Measurements from ENCODE around the gene RETREG1. TPM values are rescaled to one million over a fixed set of nuclear protein-coding genes. Genes with fewer than 3 reads are reported as not detected.
A peak's percentile ranks its signal among the peaks of the same experiment; 100 is the strongest.

Gene RETREG1, protein sequence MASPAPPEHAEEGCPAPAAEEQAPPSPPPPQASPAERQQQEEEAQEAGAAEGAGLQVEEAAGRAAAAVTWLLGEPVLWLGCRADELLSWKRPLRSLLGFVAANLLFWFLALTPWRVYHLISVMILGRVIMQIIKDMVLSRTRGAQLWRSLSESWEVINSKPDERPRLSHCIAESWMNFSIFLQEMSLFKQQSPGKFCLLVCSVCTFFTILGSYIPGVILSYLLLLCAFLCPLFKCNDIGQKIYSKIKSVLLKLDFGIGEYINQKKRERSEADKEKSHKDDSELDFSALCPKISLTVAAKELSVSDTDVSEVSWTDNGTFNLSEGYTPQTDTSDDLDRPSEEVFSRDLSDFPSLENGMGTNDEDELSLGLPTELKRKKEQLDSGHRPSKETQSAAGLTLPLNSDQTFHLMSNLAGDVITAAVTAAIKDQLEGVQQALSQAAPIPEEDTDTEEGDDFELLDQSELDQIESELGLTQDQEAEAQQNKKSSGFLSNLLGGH
- total RNA-seq: 10 to 100 TPM; 37.4 to 78.3 (median 47.4) TPM
- polyA plus RNA-seq: 100 to 1,000 TPM; 120 to 130 TPM
- 62.3 reads per million, percentile 76 among the genes with 10 or more reads in this experiment for total RNA-seq

DNA sequence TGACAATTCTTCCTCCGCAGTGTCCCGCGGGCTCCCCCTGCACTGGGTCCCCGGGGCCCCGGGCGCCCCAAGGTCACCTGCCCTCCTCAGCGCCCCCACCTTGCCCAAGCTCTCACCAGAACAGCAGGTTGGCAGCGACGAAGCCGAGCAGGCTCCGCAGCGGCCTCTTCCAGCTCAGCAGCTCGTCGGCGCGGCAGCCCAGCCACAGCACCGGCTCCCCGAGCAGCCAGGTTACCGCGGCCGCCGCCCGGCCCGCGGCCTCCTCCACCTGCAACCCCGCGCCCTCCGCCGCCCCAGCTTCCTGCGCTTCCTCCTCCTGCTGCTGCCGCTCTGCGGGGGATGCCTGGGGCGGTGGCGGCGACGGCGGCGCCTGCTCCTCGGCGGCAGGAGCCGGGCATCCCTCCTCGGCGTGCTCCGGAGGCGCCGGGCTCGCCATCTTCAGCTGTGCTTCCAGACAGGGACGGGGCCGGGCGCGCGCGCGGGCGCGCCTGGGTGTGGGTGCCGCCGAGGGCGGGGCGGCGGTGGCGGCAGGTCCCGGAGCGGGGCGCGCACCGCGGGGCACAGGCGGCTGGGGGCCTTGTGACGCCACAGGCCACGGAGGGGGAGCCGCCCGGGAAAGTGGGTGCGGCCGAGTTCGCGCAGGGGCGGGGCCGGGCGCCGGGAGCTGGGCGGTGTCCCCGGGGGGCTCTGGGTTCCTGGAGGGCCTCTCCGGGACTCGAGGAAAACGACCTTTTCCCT lies at the start of gene RETREG1:
TSS of gene RETREG1 (minus strand) at position 462 of the 738 bp plus-strand sequence. CDS start at position 436, 26 bp downstream.
- peak; percentile 84 to 92 (median 91) for DNase-seq
- Mint-ChIP-seq H3K4me1 (peaks cover 32 to 52% (median 44%) of the 10 kb centered on the region in 7 donors), H3K4me3 (peak within 1 kb of the TSS in 6 of 10 donors; percentile 96 to 99 (median 98)), H3K27ac (peak within 1 kb of the TSS in 7 of 9 donors; percentile 92 to 99 (median 99)), H3K9me3 (no peaks in the 10 kb centered on the region), H3K36me3 (peaks cover 5 to 29% (median 17%) of the 10 kb centered on the region in 5 donors), H3K27me3 (no peaks in the 10 kb centered on the region)
- H3K4me1 ChIP-seq (ENCODE audit: control insufficient read depth in 2 of 2, insufficient read depth in 2 of 2, low read length in 2 of 2): peaks cover 10 to 32% of the 10 kb centered on the region in 2 donors
- ATAC-seq: peak; percentile 93
- H3K27ac ChIP-seq (ENCODE audit: low read depth, low read length): peak within 1 kb of the TSS; percentile 98
- no peaks in the 10 kb centered on the region for H3K27me3 ChIP-seq (ENCODE audit: control insufficient read depth in 2 of 2, insufficient read depth in 2 of 2, low read length in 2 of 2)
- peaks cover 0 to 4% (median 0%) of the 10 kb centered on the region in 3 experiments for H3K36me3 ChIP-seq (ENCODE audit: control insufficient read depth in 2 of 3, insufficient read depth in 3 of 3, low read length in 3 of 3)
- ChIA-PET CTCF (interaction anchor here (0.7 to 2.1 kb wide), 4 partner anchors 9 to 85 kb away, joined by 3 to 11 read pairs (median 6); no protein-coding TSS in a partner anchor), POLR2A (interaction anchor here (0.7 to 6.5 kb wide), 16 partner anchors 8 to 158 kb away, joined by 3 to 182 read pairs (median 4); partner anchors contain the start of gene ZNF622)
- intact Hi-C loops (cut with micrococcal nuclease): loop anchor here (1.0 to 10.0 kb wide), 10 partner anchors 10 to 1952 kb away; partner anchors contain the start of genes ZNF622 (in 2 of the 2), ANKH (in 1 of the 2) and OTULIN (in 1 of the 2)
- H3K4me3 ChIP-seq (ENCODE audit: low read length): peak within 1 kb of the TSS; percentile 79
- no peaks in the 10 kb centered on the region for H3K9me3 ChIP-seq (ENCODE audit: control insufficient read depth in 2 of 3, low read length in 3 of 3)

DNA sequence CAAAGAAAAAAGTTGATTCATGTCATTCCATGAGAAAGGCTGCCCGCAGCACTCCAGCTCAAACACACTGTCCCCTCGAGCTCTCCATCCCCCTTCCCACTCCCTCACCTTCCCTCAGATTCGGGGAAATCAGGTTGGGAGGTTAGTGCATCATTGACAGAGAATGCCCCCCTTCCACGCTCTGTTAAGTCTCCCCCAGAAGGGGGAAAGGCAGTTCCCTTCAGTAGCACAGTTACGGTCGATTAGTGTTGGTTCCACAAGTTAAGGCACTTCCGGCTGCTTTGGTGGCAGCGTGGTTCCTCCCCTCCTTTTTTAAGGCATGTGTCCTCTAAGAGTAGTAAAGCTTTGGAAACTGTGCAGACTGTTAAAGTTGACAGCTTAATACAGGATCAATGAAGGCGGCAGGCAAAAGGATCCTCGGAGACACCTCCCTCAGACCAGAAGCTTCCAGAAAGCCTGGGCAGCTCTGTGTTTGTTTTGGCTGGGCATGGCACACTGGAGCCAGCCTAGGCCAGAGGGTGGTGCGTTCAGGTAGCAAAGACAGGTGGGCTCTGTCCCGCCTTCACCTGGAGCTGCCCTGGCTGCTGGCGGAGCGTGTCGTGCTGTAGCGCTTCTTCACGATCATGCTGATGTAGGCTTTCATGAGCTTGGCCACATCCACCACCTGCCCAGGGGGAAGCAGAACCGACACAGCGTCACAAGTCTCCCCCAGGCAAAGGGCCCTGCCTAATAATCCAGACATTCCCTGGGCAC lies 49.5 kb upstream of the RETREG1 start:
- ChIA-PET CTCF (interaction anchor here (0.7 to 4.4 kb wide), 24 partner anchors 8 to 505 kb away, joined by 3 to 16 read pairs (median 4); no protein-coding TSS in a partner anchor), POLR2A (interaction anchor here (1.0 to 4.0 kb wide), 3 partner anchors 37 to 156 kb away, joined by 3 to 22 read pairs (median 3); partner anchors contain the start of gene RETREG1)
- Histone ChIP-seq H3K27ac (ENCODE audit: low read depth, low read length) (no peak overlapping the region), H3K4me1 (ENCODE audit: control insufficient read depth in 2 of 2, insufficient read depth in 2 of 2, low read length in 2 of 2) (no peaks in the 10 kb centered on the region), H3K4me3 (ENCODE audit: low read length) (no peak overlapping the region), H3K9me3 (ENCODE audit: control insufficient read depth in 2 of 3, low read length in 3 of 3) (no peaks in the 10 kb centered on the region), H3K36me3 (ENCODE audit: control insufficient read depth in 2 of 3, insufficient read depth in 3 of 3, low read length in 3 of 3) (no peaks in the 10 kb centered on the region), H3K27me3 (ENCODE audit: control insufficient read depth in 2 of 2, insufficient read depth in 2 of 2, low read length in 2 of 2) (no peaks in the 10 kb centered on the region)
- H3K4me1 Mint-ChIP-seq: peaks cover 1 to 57% (median 29%) of the 10 kb centered on the region in 7 donors
- DNase-seq (peak in 2 of 9 donors; percentile 7 to 49), ATAC-seq (peak; percentile 22)
- H3K9me3 Mint-ChIP-seq: peaks cover 0 to 1% (median 0%) of the 10 kb centered on the region in 11 donors
- H3K27ac Mint-ChIP-seq: peak overlapping the region in 6 of 9 donors; percentile 33 to 84 (median 66)
- H3K27me3 Mint-ChIP-seq: no peaks in the 10 kb centered on the region
- H3K4me3 Mint-ChIP-seq: peak overlapping the region in 5 of 10 donors; percentile 53 to 78 (median 56)
- intact Hi-C loops (cut with micrococcal nuclease): loop anchor here (1.0 to 5.0 kb wide), 7 partner anchors 52 to 210 kb away; partner anchors contain the start of gene ZNF622 (in 1 of the 2)
- no peaks in the 10 kb centered on the region for H3K36me3 Mint-ChIP-seq

DNA sequence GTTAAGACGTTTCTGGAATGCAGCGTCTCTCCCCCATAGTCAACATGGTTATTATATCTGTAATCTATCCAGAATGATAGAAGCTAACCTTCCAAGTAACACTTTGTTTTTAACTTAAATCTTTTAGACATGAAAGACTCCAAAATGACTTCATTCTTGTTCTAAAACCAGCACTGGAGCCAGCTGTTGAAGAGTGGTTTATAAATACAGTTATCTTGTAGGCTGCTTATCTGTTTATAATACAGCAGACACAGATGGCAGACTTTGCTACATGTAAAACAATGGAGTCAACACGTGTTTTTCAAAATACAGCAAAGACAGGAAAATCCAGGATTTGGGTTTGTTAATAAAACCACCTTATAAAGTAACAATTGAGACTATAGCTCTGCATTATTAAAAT lies 48.8 kb upstream of the RETREG1 start:
- H3K4me3 ChIP-seq (ENCODE audit: low read length): no peak overlapping the region
- Mint-ChIP-seq H3K9me3 (peaks cover 0 to 1% (median 0%) of the 10 kb centered on the region in 11 donors), H3K4me1 (peaks cover 3 to 57% (median 28%) of the 10 kb centered on the region in 7 donors), H3K27ac (peak overlapping the region in 2 of 9 donors; percentile 59 to 84), H3K36me3 (no peaks in the 10 kb centered on the region), H3K4me3 (peak overlapping the region in 2 of 10 donors; percentile 26 to 56), H3K27me3 (peaks cover 0 to 3% (median 0%) of the 10 kb centered on the region in 5 donors)
- CTCF ChIA-PET: interaction anchor here (0.7 to 4.4 kb wide), 12 partner anchors 11 to 498 kb away, joined by 3 to 16 read pairs (median 5); no protein-coding TSS in a partner anchor
- H3K27ac ChIP-seq (ENCODE audit: low read depth, low read length): no peak overlapping the region
- no peaks in the 10 kb centered on the region for H3K27me3 ChIP-seq (ENCODE audit: control insufficient read depth in 2 of 2, insufficient read depth in 2 of 2, low read length in 2 of 2)
- POLR2A ChIA-PET: interaction anchor here (1.0 to 4.0 kb wide), 3 partner anchors 36 to 155 kb away, joined by 3 to 22 read pairs (median 3); partner anchors contain the start of gene RETREG1
- no peak for DNase-seq
- ATAC-seq: no peak
- H3K36me3 ChIP-seq (ENCODE audit: control insufficient read depth in 2 of 3, insufficient read depth in 3 of 3, low read length in 3 of 3): no peaks in the 10 kb centered on the region
- intact Hi-C loops (cut with micrococcal nuclease): loop anchor here (5.0 kb wide), 2 partner anchors 98 to 208 kb away; no protein-coding TSS in a partner anchor
- H3K4me1 ChIP-seq (ENCODE audit: control insufficient read depth in 2 of 2, insufficient read depth in 2 of 2, low read length in 2 of 2): no peaks in the 10 kb centered on the region
- H3K9me3 ChIP-seq (ENCODE audit: control insufficient read depth in 2 of 3, low read length in 3 of 3): no peaks in the 10 kb centered on the region

DNA sequence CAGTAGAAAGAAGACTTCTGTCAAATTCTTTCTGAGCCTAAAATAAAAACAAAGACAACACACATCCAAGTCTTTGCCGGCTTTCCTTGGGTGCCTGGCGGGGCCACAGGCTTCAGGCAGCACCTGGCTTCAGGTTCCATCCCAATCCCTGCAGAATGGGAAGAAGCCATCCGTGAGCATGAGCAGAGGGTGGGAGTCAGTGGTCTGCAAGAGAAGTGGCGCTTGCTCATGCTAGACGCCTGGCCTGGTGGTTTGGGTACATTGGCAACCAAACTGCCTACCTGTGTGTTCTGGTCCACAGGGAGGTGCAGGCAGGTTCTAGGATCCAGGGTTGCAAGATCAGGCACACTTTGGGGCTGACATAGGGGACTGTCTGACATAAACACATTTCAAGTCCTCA lies 47.6 kb upstream of the RETREG1 start:
- H3K27ac Mint-ChIP-seq: peak overlapping the region in 1 of 9 donors; percentile 34
- H3K9me3 ChIP-seq (ENCODE audit: control insufficient read depth in 2 of 3, low read length in 3 of 3): no peaks in the 10 kb centered on the region
- H3K36me3 Mint-ChIP-seq: no peaks in the 10 kb centered on the region
- no peak for DNase-seq
- H3K4me1 Mint-ChIP-seq: peaks cover 3 to 57% (median 28%) of the 10 kb centered on the region in 7 donors
- CTCF ChIA-PET: interaction anchor here (1.8 kb wide), 1 partner anchor 37 kb away, joined by 6 read pairs; no protein-coding TSS in a partner anchor
- no peak for ATAC-seq
- no peak overlapping the region for H3K27ac ChIP-seq (ENCODE audit: low read depth, low read length)
- H3K4me3 ChIP-seq (ENCODE audit: low read length): no peak overlapping the region
- H3K27me3 Mint-ChIP-seq: peaks cover 0 to 3% (median 0%) of the 10 kb centered on the region in 5 donors
- peak overlapping the region in 2 of 10 donors; percentile 19 to 56 for H3K4me3 Mint-ChIP-seq
- POLR2A ChIA-PET: interaction anchor here (0.9 kb wide), 1 partner anchor 89 kb away, joined by 3 read pairs; no protein-coding TSS in a partner anchor
- H3K27me3 ChIP-seq (ENCODE audit: control insufficient read depth in 2 of 2, insufficient read depth in 2 of 2, low read length in 2 of 2): no peaks in the 10 kb centered on the region
- H3K4me1 ChIP-seq (ENCODE audit: control insufficient read depth in 2 of 2, insufficient read depth in 2 of 2, low read length in 2 of 2): no peaks in the 10 kb centered on the region
- intact Hi-C loops (cut with micrococcal nuclease): no loop called here
- no peaks in the 10 kb centered on the region for H3K36me3 ChIP-seq (ENCODE audit: control insufficient read depth in 2 of 3, insufficient read depth in 3 of 3, low read length in 3 of 3)
- H3K9me3 Mint-ChIP-seq: peaks cover 0 to 2% (median 0%) of the 10 kb centered on the region in 11 donors

DNA sequence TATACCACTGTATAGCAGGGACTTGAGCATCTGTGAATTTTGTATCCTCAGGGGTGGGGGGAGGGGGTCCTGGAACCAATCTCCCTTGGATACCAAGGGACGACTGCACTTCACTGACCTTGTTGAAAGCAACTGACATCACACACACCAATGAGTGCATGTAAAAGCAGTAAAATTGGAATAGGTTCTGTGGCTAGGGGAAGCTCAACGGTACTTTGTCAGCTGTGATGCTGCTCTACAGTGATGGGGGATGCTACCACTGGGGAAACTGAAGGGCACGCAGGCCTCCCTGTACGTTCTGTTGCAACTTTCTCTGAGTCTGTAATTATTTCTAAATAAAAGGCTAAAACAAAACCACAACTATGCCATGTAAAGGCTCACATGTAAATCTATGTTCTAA lies 47.0 kb upstream of the RETREG1 start:
- no peaks in the 10 kb centered on the region for H3K36me3 Mint-ChIP-seq
- H3K9me3 ChIP-seq (ENCODE audit: control insufficient read depth in 2 of 3, low read length in 3 of 3): no peaks in the 10 kb centered on the region
- intact Hi-C loops (cut with micrococcal nuclease): no loop called here
- H3K9me3 Mint-ChIP-seq: peaks cover 0 to 2% (median 0%) of the 10 kb centered on the region in 11 donors
- ChIA-PET CTCF (interaction anchor here (1.8 kb wide), 1 partner anchor 36 kb away, joined by 6 read pairs; no protein-coding TSS in a partner anchor), POLR2A (interaction anchor here (1.2 kb wide), 1 partner anchor 53 kb away, joined by 3 read pairs; no protein-coding TSS in a partner anchor)
- no peaks in the 10 kb centered on the region for H3K4me1 ChIP-seq (ENCODE audit: control insufficient read depth in 2 of 2, insufficient read depth in 2 of 2, low read length in 2 of 2)
- H3K4me3 Mint-ChIP-seq: peak overlapping the region in 2 of 10 donors; percentile 4 to 34
- DNase-seq (no peak), ATAC-seq (no peak)
- H3K4me3 ChIP-seq (ENCODE audit: low read length): no peak overlapping the region
- H3K4me1 Mint-ChIP-seq: peaks cover 3 to 57% (median 28%) of the 10 kb centered on the region in 7 donors
- no peaks in the 10 kb centered on the region for H3K27me3 ChIP-seq (ENCODE audit: control insufficient read depth in 2 of 2, insufficient read depth in 2 of 2, low read length in 2 of 2)
- no peaks in the 10 kb centered on the region for H3K36me3 ChIP-seq (ENCODE audit: control insufficient read depth in 2 of 3, insufficient read depth in 3 of 3, low read length in 3 of 3)
- peak overlapping the region in 2 of 9 donors; percentile 2 to 34 for H3K27ac Mint-ChIP-seq
- H3K27ac ChIP-seq (ENCODE audit: low read depth, low read length): no peak overlapping the region
- H3K27me3 Mint-ChIP-seq: peaks cover 0 to 3% (median 0%) of the 10 kb centered on the region in 5 donors
